ENCODE results near the gene PTPN4.

PTPN4 gene

DNA sequence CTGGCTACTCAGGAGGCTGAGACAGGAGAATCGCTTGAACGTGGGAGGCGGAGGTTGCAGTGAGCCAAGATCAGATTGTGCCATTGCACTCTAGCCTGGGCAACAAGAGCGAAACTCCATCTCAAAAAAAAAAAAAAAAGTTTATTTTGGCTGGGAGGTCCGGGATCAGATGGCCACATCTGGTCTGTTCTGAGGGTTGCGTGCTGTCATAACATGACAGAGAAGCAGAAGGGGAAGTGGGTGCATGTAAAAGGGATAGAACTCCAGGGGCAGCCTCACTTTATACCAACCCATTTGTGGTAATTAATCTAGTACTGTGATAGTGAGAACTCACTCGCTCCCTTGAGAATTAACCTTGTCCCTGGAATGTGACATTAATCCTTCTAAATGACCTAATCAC lies 101.2 kb downstream of the PTPN4 start:
- no peak for DNase-seq

GRCh38 chr2:119862127-119862889 lies 102.6 kb downstream of the PTPN4 start:
- DNase-seq: no peak

- DNase-seq: no peak
These were observed 104.6 kb downstream of the PTPN4 start for GRCh38 chr2:119864318-119864717.

GRCh38 chr2:119871725-119872124 lies 112.0 kb downstream of the PTPN4 start:
- no peak for DNase-seq

GRCh38 chr2:119873350-119874315 lies 113.9 kb downstream of the PTPN4 start:
- no peak for DNase-seq

- DNase-seq: no peak
These were observed 119.8 kb downstream of the PTPN4 start for GRCh38 chr2:119879502-119879901.

DNA sequence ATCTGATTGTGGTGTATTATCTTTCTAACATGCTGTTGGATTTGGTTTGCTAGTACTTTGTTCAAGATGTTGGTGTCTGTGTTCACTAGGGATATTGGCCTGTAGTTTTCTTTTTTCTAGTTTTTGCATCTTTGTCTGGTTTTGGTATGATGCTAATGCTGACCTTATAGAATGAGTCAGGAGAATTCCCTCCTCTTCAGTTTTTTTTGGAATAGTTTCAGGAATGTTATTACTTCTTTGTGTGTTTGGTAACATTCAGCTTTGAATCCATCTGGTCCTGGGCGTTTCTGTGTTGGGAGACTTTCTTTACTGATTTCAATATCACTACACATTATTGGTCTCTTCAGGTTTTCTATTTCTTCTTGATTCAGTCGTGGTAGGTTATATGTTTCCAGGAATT lies 129.0 kb downstream of the PTPN4 start:
- DNase-seq: no peak

DNA sequence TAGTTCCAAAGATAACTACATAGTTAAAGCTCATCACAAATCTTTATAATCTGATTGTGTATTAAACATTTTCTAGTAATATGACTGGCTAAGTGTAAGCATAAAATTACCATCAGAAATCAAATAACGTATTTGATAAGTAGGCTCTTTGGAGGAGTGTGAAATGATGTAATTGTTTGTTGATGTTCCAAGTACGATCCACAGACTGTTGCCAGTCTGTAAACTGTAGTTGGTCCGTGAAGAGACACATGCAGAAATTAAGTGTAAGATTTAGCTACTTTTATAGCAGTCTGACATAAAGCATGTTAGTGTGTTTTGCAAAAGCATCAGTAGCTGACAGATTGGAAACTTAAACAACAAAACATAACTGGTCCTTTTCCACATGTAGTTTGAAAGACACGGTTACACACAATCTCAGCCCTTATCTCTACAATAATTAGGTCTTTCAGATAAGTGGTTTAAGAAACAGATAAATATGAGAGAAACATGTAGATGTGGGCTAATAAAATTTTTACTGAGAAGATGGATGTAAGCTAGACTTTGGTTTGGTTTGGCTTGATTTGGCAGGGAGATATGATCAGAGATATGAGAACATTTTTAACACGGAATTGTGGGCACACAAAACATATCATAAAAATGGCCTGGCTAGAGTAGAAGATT lies 138.1 kb downstream of the PTPN4 start:
- no peak for DNase-seq

- no peak for DNase-seq
These were observed 141.3 kb downstream of the PTPN4 start for GRCh38 chr2:119901013-119901412.

DNA sequence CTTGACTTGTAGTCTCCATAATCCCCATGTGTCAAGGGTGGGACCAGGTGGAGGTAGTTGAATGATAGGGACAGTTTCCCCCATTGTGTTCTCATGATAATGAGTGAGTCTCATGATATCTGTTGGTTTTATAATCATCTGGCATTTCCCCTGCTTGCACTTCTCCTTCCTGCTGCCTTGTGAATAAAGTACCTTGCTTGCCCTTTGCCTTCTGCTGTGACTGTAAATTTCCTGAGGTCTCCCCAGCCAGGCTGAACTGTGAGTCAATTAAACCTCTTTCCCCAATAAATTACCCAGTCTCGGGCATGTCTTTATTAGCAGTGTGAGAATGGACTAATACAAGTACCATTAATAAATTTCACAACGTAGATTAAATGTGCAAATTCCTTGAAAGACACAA lies 150.8 kb downstream of the PTPN4 start:
- no peak for DNase-seq

GRCh38 chr2:119914266-119914665 lies 154.5 kb downstream of the PTPN4 start:
- no peak for DNase-seq

GRCh38 chr2:119921825-119922224 lies 162.1 kb downstream of the PTPN4 start:
- DNase-seq: no peak

DNA sequence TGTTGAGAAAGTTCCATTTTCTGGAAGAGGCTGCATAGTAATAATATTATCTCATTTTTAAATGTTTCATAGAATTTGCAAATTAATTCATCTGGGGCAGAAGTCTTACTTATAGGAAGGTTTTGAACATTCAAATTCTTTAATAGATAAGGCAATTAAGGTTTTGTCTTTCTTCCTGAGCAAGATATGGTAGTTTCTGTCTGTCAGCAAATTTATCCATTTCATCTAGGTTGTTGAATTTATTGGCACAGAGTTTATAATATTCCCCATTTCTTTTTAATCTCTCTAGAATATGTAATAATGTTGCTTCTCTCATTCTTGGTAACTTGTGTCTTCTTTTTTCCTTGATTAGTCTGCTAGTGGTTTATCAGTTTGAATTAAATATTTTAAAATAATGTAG lies 163.0 kb downstream of the PTPN4 start:
- no peak for DNase-seq

GRCh38 chr2:119929537-119929936 lies 169.8 kb downstream of the PTPN4 start:
- DNase-seq: no peak

DNA sequence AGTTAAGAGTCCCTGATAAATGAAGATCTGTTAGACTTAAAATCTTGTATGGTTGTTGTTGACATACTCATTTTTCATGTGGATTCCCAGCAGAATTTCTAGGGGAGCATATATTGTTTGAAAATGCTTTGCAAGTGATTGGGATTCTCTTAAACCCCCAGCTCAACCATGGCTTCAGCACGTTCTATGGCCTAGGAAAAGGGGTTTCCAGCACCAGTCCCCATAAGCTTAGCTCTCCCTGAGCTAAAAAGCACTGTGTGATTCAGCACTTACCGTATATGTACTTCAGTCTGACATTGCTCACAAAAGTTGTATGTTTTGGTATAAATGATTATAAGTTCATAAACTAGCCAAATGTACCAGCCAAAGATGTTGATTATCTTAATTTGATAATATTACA lies 173.1 kb downstream of the PTPN4 start:
- no peak for DNase-seq

GRCh38 chr2:119934319-119934718 lies 174.6 kb downstream of the PTPN4 start:
- no peak for DNase-seq

GRCh38 chr2:119937680-119938079 lies 178.0 kb downstream of the PTPN4 start:
- DNase-seq: no peak

DNA sequence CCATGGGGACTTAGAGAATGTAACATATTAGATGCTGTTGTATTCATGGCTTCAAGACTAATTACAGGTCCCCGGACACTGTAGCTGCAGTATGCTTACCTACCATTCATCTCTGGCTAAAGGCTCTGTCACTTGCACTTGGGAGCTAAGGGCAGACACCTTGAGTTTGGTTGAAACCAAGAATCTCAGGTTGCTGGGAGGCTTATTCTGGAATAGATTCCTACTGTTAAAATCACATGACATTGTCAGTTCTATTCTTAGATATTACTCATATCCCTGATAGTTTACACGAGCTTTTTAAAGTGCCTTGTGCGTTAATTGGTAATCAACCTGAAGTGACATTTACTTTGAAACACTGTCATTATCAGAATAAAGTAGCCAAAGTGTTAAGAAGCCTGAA lies 180.2 kb downstream of the PTPN4 start:
- DNase-seq: no peak

GRCh38 chr2:119940856-119941255 lies 181.1 kb downstream of the PTPN4 start:
- DNase-seq: no peak

DNA sequence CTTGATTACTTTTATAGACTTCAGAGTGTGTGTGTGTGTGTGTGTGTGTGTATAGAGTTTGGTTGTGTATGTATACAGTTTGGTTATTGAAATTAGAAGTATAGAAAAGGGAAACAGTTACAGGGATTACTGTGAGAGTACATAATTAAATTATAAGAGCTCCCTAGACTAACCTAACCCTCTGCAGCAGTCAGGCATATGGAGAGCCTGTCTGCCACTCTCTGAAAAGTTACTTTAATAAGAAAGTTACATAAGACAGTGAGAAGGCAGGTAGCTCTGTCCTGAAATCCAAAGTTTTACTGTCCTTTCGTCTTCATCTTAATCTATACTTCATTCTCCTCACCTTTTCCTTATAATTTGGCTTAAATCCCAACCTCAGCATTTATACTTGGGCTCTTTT lies 181.7 kb downstream of the PTPN4 start:
- no peak for DNase-seq

DNA sequence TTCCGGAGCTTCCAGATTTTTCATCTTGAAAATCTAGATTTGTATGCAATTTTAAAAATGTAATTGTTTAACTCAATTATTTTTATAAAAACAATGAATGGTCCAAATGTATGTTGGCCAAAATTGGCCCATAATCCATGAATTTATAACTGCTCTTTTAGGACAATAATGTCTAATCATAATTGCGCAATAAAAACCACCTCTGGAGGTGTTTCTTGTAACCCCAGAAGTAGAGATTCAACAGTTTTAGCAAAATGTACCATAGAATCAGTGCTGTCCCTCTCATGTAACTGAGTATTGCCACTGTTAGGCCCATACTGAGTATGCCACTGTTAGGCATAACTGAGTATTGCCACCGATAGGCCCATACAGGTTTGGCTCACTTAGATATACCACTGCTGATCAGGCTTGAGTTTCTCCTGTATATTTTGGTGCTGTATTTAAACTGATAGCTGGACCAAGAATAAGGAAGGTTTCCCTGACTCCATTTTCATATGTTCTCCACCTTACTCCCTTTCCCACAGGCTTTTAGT lies 182.3 kb downstream of the PTPN4 start:
- no peak for DNase-seq

DNA sequence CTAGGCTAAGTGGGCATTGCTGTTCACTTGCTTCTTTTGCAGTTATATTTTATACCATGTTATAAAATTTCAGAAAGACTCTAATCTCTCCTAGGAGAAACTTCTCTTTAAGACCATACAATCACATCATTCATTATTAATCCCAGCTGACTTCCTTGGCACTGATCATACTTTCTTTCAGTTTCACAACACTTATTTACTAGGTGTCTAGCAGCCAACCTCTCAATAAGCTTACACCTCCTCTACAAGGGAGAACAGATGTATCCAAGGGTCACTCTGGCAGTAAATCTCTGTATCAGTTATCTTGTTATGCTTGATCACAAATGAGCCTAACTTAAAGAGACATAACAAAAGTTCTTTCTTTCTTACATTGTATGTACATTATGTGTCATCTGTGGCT lies 183.3 kb downstream of the PTPN4 start:
- DNase-seq: no peak

- DNase-seq: no peak
These were observed 187.8 kb downstream of the PTPN4 start for GRCh38 chr2:119947535-119947934.

Data from activated naive CD4-positive, alpha-beta T cell treated with Interleukin-2 at 50 U/mL for 16 hours (primary cell).